H9 (cell line): ENCODE data around the gene LPAR2. TPM values are rescaled to one million over a fixed set of nuclear protein-coding genes. Genes with fewer than 3 reads are reported as not detected.

Experiments
- DNase-seq: peaks from one replicate; pipeline ENCODE4 v3.0.0-alpha.2; 2017
- H2AFZ ChIP-seq: one replicate; pipeline ENCODE4 v1.6.1; 2013; ENCODE audit warnings: mild to moderate bottlenecking, low read length, control low read depth, moderate library complexity
- H2AK5ac ChIP-seq: 2 replicates; pipeline ENCODE4 v1.6.1; 2013; ENCODE audit warnings: low read length, control low read depth, mixed read lengths; ENCODE audit not compliant: insufficient read length
- H2BK120ac ChIP-seq: one replicate; pipeline ENCODE4 v1.6.1; 2013; ENCODE audit warnings: low read depth, mild to moderate bottlenecking, low read length, control low read depth, inconsistent platforms; ENCODE audit not compliant: poor library complexity, severe bottlenecking
- H2BK12ac ChIP-seq: 2 replicates; pipeline ENCODE4 v1.6.1; 2013; ENCODE audit warnings: low read length, control low read depth, mixed read lengths, low read depth; ENCODE audit not compliant: insufficient read length
- H2BK15ac ChIP-seq: 2 replicates; pipeline ENCODE4 v1.6.1; 2013; ENCODE audit warnings: low read depth, low read length, control low read depth
- H2BK20ac ChIP-seq: one replicate; pipeline ENCODE4 v1.6.1; 2013; ENCODE audit warnings: low read depth, mild to moderate bottlenecking, low read length, control low read depth, inconsistent platforms; ENCODE audit not compliant: poor library complexity, severe bottlenecking
- H2BK5ac ChIP-seq: 2 replicates; pipeline ENCODE4 v1.6.1; 2013; ENCODE audit warnings: low read length, control low read depth, mixed read lengths; ENCODE audit not compliant: insufficient read length
- H3K14ac ChIP-seq: 2 replicates; pipeline ENCODE4 v1.6.1; 2013; ENCODE audit warnings: low read length, control low read depth; ENCODE audit not compliant: insufficient read depth
- H3K18ac ChIP-seq: 2 replicates; pipeline ENCODE4 v1.6.1; 2013; ENCODE audit warnings: low read depth, mild to moderate bottlenecking, mixed read lengths, low read length, control low read depth; ENCODE audit not compliant: insufficient read length
- H3K23ac ChIP-seq: 2 replicates; pipeline ENCODE4 v1.6.1; 2013; ENCODE audit warnings: low read length, control low read depth, mixed read lengths, low read depth; ENCODE audit not compliant: insufficient read length
- H3K23me2 ChIP-seq: 2 replicates; pipeline ENCODE4 v1.6.1; 2013; ENCODE audit warnings: low read depth, mild to moderate bottlenecking, mixed read lengths, low read length, control low read depth; ENCODE audit not compliant: insufficient read length, poor library complexity, severe bottlenecking
- H3K27ac ChIP-seq: 2 replicates; pipeline ENCODE4 v1.5.1; 2013; ENCODE audit warnings: low read length, control low read depth, mixed read lengths, low read depth; ENCODE audit not compliant: insufficient read length
- H3K27me3 ChIP-seq: 2 replicates; pipeline ENCODE4 v1.6.1; 2013; ENCODE audit warnings: low read length, control low read depth, inconsistent platforms; ENCODE audit not compliant: insufficient read depth
- H3K4ac ChIP-seq: 2 replicates; pipeline ENCODE4 v1.6.1; 2013; ENCODE audit warnings: low read depth, mild to moderate bottlenecking, control low read depth, inconsistent platforms, low read length, moderate library complexity
- H3K4me1 ChIP-seq: 2 replicates; pipeline ENCODE4 v1.6.1; 2013; ENCODE audit warnings: low read length, control low read depth, inconsistent platforms; ENCODE audit not compliant: insufficient read depth
- H3K4me2 ChIP-seq: 2 replicates; pipeline ENCODE4 v1.6.1; 2013; ENCODE audit warnings: low read length, control low read depth, mixed read lengths; ENCODE audit not compliant: insufficient read length, insufficient read depth
- H3K56ac ChIP-seq: 2 replicates; pipeline ENCODE4 v1.6.1; 2013; ENCODE audit warnings: low read depth, mild to moderate bottlenecking, mixed read lengths, low read length, control low read depth; ENCODE audit not compliant: insufficient read length
- H3K79me1 ChIP-seq: 2 replicates; pipeline ENCODE4 v1.6.1; 2013; ENCODE audit warnings: low read depth, mild to moderate bottlenecking, moderate library complexity, low read length, control low read depth, inconsistent platforms; ENCODE audit not compliant: insufficient read depth, poor library complexity, severe bottlenecking
- H3K79me2 ChIP-seq: 2 replicates; pipeline ENCODE4 v1.6.1; 2013; ENCODE audit warnings: low read length, control low read depth, inconsistent platforms; ENCODE audit not compliant: insufficient read depth
- H3K9ac ChIP-seq: 2 replicates; pipeline ENCODE4 v1.6.1; 2013; ENCODE audit warnings: low read length, control low read depth, mixed read lengths; ENCODE audit not compliant: insufficient read length; ENCODE audit errors: extremely low read depth
- H3K9me3 ChIP-seq: one replicate; pipeline ENCODE4 v1.6.1; 2013; ENCODE audit warnings: low read depth, low read length, inconsistent platforms; ENCODE audit not compliant: control insufficient read depth
- H3T11ph ChIP-seq: one replicate; pipeline ENCODE4 v1.6.1; 2013; ENCODE audit warnings: mild to moderate bottlenecking, low read length, control low read depth, inconsistent platforms
- H4K20me1 ChIP-seq: one replicate; pipeline ENCODE4 v1.6.1; 2013; ENCODE audit not compliant: control insufficient read depth, insufficient read length, insufficient read depth
- H4K5ac ChIP-seq: 2 replicates; pipeline ENCODE4 v1.6.1; 2013; ENCODE audit warnings: low read depth, mild to moderate bottlenecking, mixed read lengths, low read length, control low read depth; ENCODE audit not compliant: insufficient read length
- H4K8ac ChIP-seq: replicated peaks from 2 replicates; pipeline ENCODE4 v1.6.1; 2013; ENCODE audit warnings: low read length, control low read depth, mixed read lengths, low read depth; ENCODE audit not compliant: insufficient read length
- H4K91ac ChIP-seq: 2 replicates; pipeline ENCODE4 v1.6.1; 2013; ENCODE audit warnings: low read depth, mild to moderate bottlenecking, moderate library complexity, mixed read lengths, low read length, control low read depth; ENCODE audit not compliant: insufficient read length
- H3K27ac Mint-ChIP-seq, 3 experiments: 2 replicates in 2 of 3; 3 replicates in 1 of 3; pipeline ENCODE4 v1.8.0; 2020 to 2021; ENCODE audit warnings: mixed read lengths in 3 of 3, mild to moderate bottlenecking in 1 of 3, moderate library complexity in 1 of 3
- H3K27me3 Mint-ChIP-seq: 2 replicates; pipeline ENCODE4 v1.8.0; 2021; ENCODE audit warnings: low read depth, mild to moderate bottlenecking, moderate library complexity, mixed read lengths
- H3K36me3 Mint-ChIP-seq, 3 experiments: 2 replicates in 2 of 3; 3 replicates in 1 of 3; pipeline ENCODE4 v1.8.0; 2020 to 2021; ENCODE audit warnings: low read depth in 3 of 3, mixed read lengths in 3 of 3; ENCODE audit not compliant: insufficient read depth in 1 of 3
- H3K4me1 Mint-ChIP-seq, 2 experiments: 2 replicates each; pipeline ENCODE4 v1.8.0; 2020; ENCODE audit warnings: mixed read lengths in 2 of 2
- H3K4me3 Mint-ChIP-seq, 2 experiments: 2 replicates in 1 of 2; 3 replicates in 1 of 2; pipeline ENCODE4 v1.8.0; 2020 to 2021; ENCODE audit warnings: mild to moderate bottlenecking in 2 of 2, mixed read lengths in 2 of 2, moderate library complexity in 1 of 2
- H3K9me3 Mint-ChIP-seq, 2 experiments: 2 replicates in 1 of 2; 3 replicates in 1 of 2; pipeline ENCODE4 v1.8.0; 2020; ENCODE audit warnings: mild to moderate bottlenecking in 2 of 2, mixed read lengths in 2 of 2, moderate library complexity in 1 of 2
- CTCF ChIP-seq: fragments of 200-600 bp; sonication (generic); conservative IDR thresholded peaks from 3 replicates; pipeline ENCODE4 v1.8.0; 2021; ENCODE audit warnings: antibody characterized with exemption, mild to moderate bottlenecking
- WGBS: extraction: QIAGEN DNeasy Blood & Tissue Kit; methylation state at CpG from one replicate; pipeline ENCODE4 v1.1.7; 2013; ENCODE audit warnings: missing lambda C conversion rate, low lambda C conversion rate, mixed read lengths; ENCODE audit not compliant: insufficient read length; ENCODE audit errors: extremely low coverage; 5-methylcytosine and 5-hydroxymethylcytosine counted together
- total RNA-seq: library from RNA; stranded (reverse); gene quantifications from 2 replicates; pipeline ENCODE4 v1.2.1, GENCODE V29; 2021

Gene LPAR2
- total RNA-seq, 1 experiment from 2014 or later: 51.8 TPM

- no peak overlapping the region for H2AK5ac ChIP-seq
- H3K23me2 ChIP-seq: no peaks in the 10 kb centered on the region
- H2BK5ac ChIP-seq: no peak overlapping the region
- H3K4me1 ChIP-seq: peaks cover 3% of the 10 kb centered on the region; the same call in 1 of the 2 replicates
- H2BK20ac ChIP-seq: no peak overlapping the region
- no peaks in the 10 kb centered on the region for H3K79me1 ChIP-seq
- Mint-ChIP-seq H3K27ac (no peak overlapping the region), H3K36me3 (no peaks in the 10 kb centered on the region), H3K4me3 (no peak overlapping the region), H3K9me3 (no peaks in the 10 kb centered on the region), H3K4me1 (peaks cover 8 to 23% of the 10 kb centered on the region in 2 experiments), H3K27me3 (no peaks in the 10 kb centered on the region)
- no peak overlapping the region for H2BK120ac ChIP-seq
- H3K27ac ChIP-seq: no peak overlapping the region
- no peak overlapping the region for H2AFZ ChIP-seq
- no peaks in the 10 kb centered on the region for H3K27me3 ChIP-seq
- H3K4me2 ChIP-seq: no peak overlapping the region
- no peaks in the 10 kb centered on the region for H4K20me1 ChIP-seq
- H3K56ac ChIP-seq: no peak overlapping the region
- H2BK12ac ChIP-seq: no peak overlapping the region
- H4K91ac ChIP-seq: no peak overlapping the region
- H2BK15ac ChIP-seq: no peak overlapping the region
- no peak overlapping the region for H3T11ph ChIP-seq
- H3K9ac ChIP-seq: no peak overlapping the region
- H3K9me3 ChIP-seq: no peaks in the 10 kb centered on the region
- no peak overlapping the region for H3K18ac ChIP-seq
- no peaks in the 10 kb centered on the region for H3K79me2 ChIP-seq
- no peak overlapping the region for H4K8ac ChIP-seq
- no peak overlapping the region for H3K23ac ChIP-seq
- no peak overlapping the region for H4K5ac ChIP-seq
- no peak for TF ChIP-seq CTCF
- WGBS: no CpG with 5 or more reads among the region's 8 CpGs
- no peak for DNase-seq
- H3K4ac ChIP-seq: no peak overlapping the region
- H3K14ac ChIP-seq: no peak overlapping the region
Measured at GRCh38 chr19:19597809-19598306, 30.2 kb downstream of the LPAR2 start.
